Raji (cell line): ENCODE results near the gene RAB28.
A peak's percentile ranks its signal among the peaks of the same experiment; 100 is the strongest.

Source experiments
- POLR2A ChIP-seq: IDR thresholded peaks from 2 replicates; pipeline ENCODE4 v1.6.1; 2011; ENCODE audit warnings: low read depth, low read length, control low read depth; ENCODE audit not compliant: insufficient read depth

Gene RAB28

DNA sequence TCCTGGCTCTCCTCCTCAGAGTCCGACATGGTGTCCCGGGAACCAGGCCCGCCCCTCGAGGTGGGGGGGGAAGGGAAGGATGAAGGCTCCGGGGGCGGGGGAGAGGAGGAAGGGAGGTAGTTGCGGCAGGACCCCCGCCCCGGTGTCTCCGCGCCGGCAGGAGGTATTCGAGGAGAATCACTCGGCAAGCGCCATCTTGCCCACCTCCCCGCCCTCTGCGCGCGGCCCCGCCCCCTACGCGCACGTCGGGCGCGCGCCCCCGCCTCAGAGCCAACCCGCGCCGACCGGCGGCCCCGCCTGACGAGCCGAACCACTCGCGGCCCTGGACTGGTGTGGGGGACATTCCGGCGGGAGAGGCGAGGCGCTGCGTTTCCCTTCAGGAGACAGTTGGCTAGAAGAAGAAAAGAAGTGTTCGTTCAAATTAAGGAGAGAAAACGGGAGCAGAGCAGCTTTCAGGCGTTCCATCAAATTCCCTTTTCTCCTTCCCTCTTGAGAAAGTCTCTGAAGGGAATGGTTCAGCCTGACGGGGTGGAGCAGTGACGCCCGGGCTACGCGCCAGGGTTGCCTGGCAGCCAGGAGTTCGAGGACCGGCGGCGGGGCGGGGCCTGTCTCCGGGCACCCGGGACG, at the start of gene RAB28:
Gene RAB28 (minus strand): TSS at position 219 of the 627 bp plus-strand sequence.
- TF ChIP-seq POLR2A: peak; percentile 57

GRCh38 chr4:13531625-13531998, 47.5 kb upstream of the RAB28 start:
- TF ChIP-seq POLR2A: no peak

DNA sequence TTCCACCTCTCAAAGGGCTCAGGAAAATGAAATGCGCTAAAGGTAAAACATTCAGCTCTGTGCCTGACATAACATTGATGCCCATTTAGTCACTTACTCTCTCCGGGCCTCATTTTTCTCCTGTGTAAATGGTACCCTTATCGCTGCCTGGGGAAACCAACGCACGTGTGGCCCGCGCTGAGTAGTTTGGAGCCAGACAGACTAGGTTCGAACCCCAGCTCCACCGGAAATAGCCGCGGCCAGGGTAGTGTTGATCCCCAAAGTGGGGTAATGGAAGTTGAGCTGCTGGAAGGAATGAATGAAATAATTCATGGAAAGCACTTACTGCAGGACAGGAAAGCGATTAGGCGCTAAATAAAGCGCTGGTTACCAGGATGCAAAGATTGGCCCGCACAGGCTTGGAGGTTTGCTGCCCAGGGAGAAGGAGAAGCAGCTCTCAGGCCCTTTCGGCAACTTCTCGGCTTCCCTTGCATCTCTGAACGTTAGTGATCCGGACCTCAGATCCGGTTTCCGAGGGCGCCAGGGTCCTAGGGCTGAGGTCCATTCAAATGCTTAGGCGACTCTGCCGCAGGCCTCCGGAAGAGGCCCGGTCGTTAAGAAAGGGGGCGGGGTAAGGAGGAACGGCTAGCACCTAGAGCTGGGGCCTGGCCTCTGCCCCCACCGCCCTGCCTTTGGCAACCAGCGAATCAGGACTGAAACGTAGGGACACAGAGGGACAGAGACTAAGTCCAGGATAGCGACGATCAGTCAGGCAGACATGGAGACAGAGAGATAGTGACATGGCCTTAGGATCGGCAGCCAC, 46.9 kb upstream of the RAB28 start:
- no peak for TF ChIP-seq POLR2A

- no peak for TF ChIP-seq POLR2A
Observed at GRCh38 chr4:13529128-13529919, 45.2 kb upstream of the RAB28 start.

DNA sequence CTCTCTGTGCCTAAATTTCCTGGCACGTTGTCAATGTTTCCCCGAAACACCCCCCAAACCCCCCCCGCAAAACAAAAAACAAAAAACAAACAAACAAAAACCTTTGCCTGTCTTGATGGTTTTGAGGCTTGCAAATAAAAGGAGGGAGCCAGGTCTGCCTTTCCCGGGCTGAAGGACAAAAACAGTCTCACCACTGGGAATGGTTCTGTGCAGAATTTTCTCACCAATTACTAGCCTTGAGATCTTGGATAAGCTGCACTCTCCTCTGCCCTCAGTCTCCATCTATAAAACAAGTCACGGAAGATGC, 44.6 kb upstream of the RAB28 start:
- TF ChIP-seq POLR2A: no peak

- TF ChIP-seq POLR2A: no peak
Observed at GRCh38 chr4:13527981-13528820, 44.1 kb upstream of the RAB28 start.

GRCh38 chr4:13527192-13527980, 43.2 kb upstream of the RAB28 start:
- no peak for TF ChIP-seq POLR2A

GRCh38 chr4:13526658-13527057, 42.5 kb upstream of the RAB28 start:
- TF ChIP-seq POLR2A: no peak

DNA sequence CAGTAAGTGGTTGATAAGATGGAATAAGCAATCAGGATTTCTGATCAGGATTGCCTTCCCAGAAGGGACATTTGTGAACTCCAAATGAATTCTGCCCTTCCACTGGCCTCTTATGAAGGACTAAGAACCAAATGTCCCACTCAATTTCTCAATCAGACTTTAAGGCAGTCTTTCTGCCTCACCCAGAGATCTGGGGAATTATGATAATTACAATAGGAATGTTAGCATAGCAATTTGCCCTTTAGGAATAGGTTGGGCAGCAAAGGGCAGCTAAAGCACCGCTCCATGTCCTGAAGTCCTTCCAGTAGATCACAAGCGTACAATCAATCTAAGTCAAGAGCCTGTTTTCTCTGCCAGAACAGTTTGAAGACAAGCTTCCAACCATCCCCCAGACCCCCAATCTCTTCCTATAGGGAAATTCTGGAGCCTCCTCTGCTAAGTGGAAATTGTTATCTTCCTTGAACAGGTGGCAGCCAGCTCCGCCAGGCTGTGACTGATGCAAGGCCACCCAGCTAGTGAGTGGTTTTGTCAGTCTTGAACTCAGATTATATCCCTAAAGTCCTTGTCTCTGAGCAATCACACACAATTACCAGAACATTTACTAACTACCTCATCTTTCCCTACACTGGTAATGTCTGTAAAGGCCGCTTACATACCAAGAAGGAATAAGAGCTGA, 41.6 kb upstream of the RAB28 start:
- no peak for TF ChIP-seq POLR2A

- no peak for TF ChIP-seq POLR2A
Observed at GRCh38 chr4:13524504-13525243, 40.5 kb upstream of the RAB28 start.

- TF ChIP-seq POLR2A: no peak
Observed at GRCh38 chr4:13523591-13524503, 39.7 kb upstream of the RAB28 start.

DNA sequence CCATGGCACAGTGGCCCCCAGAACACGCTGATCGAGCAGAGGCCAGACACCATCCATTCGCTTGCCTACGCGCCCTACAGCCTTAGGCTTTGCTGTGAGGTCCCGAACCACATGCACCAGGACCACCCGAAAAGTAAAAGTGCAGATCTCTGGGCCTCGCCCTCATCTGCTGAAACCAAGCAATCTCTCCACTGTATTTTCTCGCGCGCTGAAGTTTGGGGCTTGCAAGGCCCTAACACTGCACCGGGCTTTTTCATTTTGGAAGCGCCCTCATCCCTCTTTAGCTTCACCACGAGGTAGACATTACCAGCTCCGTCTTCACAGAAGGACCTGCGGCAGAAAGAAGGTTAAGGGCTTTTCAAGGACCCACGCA, 39.0 kb upstream of the RAB28 start:
- no peak for TF ChIP-seq POLR2A
